ENCODE measurements around the gene ITGBL1. TPM values are rescaled to one million over a fixed set of nuclear protein-coding genes. Genes with fewer than 3 reads are reported as not detected.

Gene ITGBL1
- total RNA-seq, 4 donors from 2014 or later, result 0.61 to 6.7 (median 5.0) TPM

DNA sequence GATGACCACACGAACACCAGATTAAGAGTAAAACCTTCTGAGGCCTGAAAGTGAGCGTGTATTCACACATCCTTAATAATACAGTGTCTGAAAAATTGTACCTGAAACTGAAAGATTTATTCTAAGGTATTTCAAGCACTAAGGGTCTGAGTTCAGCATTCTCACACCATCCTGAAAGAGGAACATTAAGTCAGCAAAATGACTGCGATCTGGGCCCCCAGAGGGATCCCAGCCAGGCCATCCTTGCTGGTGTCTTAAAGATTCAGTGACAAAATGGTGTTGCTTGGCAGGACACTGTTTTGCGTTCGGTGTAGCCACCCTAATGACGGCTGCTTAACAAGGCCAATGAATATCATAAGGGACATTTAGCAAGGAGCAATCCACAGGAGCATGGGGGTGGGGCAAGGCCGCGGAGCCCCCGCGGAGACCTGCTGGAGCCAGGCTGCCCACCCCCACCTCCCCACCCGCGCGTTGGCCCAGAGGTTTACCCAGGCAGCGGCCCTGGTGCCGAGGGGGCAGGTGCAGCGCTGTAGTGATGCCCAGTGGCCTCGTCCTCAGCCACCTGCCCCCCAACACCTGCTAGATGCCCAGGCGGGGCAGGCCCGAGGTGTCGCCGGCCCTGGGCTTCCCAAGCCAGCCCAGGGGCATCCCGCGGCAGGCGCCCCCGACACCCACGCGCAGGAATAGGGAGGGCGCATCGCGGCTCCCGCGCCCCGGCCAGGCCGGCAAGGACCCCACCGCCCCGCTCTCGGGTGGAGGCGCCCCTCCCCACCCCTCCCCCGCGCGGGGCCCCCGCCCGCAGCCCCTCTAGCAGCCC lies 36.9 kb upstream of the ITGBL1 start:
- DNase-seq, result no peak
- intact Hi-C loops (cut with DNase I; ENCODE audit: low total_unique reads), result no loop called here

DNA sequence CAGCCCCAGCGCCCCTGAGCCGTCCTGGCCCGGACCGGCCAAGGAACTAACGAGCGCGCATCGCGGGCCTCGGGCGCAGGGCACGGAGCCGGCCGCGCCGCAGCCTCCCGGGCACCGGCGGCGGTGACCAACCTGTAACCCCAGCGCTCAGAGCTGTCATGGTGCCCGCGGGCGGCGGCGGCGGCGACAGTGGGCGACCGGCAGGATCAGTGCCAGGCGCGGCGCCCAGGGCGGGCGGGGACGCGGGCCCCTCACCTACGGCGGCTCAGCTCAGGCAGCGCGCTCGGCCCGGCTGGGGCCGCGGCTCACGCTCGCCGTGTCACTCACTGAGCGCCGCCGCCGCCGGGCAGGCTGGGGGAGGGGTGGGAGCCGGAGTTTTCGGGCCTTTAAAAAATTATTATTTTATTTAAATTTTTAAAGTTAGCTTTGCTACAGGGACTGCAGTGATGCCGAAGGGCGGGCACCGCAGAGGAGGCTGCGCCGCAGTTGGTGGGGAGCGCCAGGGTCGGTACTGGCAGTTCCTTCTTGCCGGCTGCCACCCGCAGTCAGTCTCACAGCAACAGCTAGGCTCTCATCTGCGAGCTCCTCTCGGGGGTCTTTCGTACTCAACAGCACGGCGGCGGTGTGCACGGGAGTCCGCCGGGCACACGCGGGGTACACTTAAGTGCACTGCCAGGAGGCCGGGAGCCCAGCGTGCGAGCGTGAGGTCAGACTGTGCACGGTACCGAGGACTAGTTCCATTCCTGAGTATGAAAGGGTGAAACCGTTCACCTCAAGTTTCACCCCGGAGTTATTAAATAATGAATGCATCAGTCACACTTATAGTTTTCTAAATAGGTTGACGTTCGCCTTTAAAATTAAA lies 36.1 kb upstream of the ITGBL1 start, which contains the start of gene NALCN:
Gene NALCN, minus strand, starts transcription at position 328 of the 862 bp plus-strand sequence. CDS start 17,382 bp downstream, outside the sequence.
- Histone ChIP-seq H3K9me3 (no peaks in the 10 kb centered on the region), H3K4me3 (peak within 1 kb of the TSS; percentile 52 to 74 (median 56)), H3K4me1 (no peaks in the 10 kb centered on the region), H3K27me3 (peaks cover 0 to 16% (median 0%) of the 10 kb centered on the region in 3 donors), H3K36me3 (no peaks in the 10 kb centered on the region), H3K27ac (no peak within 1 kb of the TSS)
- TF ChIP-seq POLR2A (IDR thresholded peaks at IDR 0.05), result no peak
- TF ChIP-seq, protein P1, sequence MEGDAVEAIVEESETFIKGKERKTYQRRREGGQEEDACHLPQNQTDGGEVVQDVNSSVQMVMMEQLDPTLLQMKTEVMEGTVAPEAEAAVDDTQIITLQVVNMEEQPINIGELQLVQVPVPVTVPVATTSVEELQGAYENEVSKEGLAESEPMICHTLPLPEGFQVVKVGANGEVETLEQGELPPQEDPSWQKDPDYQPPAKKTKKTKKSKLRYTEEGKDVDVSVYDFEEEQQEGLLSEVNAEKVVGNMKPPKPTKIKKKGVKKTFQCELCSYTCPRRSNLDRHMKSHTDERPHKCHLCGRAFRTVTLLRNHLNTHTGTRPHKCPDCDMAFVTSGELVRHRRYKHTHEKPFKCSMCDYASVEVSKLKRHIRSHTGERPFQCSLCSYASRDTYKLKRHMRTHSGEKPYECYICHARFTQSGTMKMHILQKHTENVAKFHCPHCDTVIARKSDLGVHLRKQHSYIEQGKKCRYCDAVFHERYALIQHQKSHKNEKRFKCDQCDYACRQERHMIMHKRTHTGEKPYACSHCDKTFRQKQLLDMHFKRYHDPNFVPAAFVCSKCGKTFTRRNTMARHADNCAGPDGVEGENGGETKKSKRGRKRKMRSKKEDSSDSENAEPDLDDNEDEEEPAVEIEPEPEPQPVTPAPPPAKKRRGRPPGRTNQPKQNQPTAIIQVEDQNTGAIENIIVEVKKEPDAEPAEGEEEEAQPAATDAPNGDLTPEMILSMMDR (IDR thresholded peaks at IDR 0.05 in 4 of 5, conservative IDR thresholded peaks at IDR 0.05 in 1 of 5), result no peak
- intact Hi-C loops (cut with DNase I; ENCODE audit: low total_unique reads), result no loop called here
- DNase-seq (no peak), ATAC-seq (peak; percentile 41 to 47)
- in situ Hi-C loops (cut with MboI; ENCODE audit: low sequenced_read_pairs in 4 of 4), result no loop called here

More for the DNA sequence above, 36.9 kb upstream of the ITGBL1 start:
- TF ChIP-seq POLR2A (IDR thresholded peaks at IDR 0.05), result no peak
- TF ChIP-seq, protein P1 (IDR thresholded peaks at IDR 0.05 in 4 of 5, conservative IDR thresholded peaks at IDR 0.05 in 1 of 5), result no peak
- Histone ChIP-seq H3K9me3 (no peaks in the 10 kb centered on the region), H3K4me3 (peak overlapping the region; percentile 52 to 74 (median 56)), H3K4me1 (no peaks in the 10 kb centered on the region), H3K27ac (no peak overlapping the region), H3K36me3 (no peaks in the 10 kb centered on the region), H3K27me3 (peaks cover 0 to 16% (median 0%) of the 10 kb centered on the region in 3 donors)
- ATAC-seq, result no peak
- in situ Hi-C loops (cut with MboI; ENCODE audit: low sequenced_read_pairs in 4 of 4), result no loop called here

DNA sequence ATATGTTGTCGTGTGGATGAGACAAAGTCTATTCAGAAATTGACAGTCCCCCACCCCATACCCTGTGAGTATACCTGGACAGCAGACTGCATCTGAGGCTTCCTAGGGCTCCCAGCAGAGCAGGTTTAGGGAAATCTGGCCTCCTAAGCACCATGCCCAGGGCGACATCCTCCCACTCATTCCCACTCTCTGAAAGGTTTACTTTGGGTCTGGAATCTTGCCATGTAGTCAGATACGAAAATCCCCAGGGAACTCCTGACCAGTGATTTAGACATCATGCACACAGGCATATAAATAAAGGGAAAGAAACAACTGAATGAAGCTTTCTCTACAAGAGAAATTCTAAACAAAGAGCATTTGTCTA lies 35.5 kb upstream of the ITGBL1 start:
- Histone ChIP-seq H3K9me3 (no peaks in the 10 kb centered on the region), H3K36me3 (no peaks in the 10 kb centered on the region), H3K27ac (no peak overlapping the region), H3K27me3 (peaks cover 0 to 16% (median 0%) of the 10 kb centered on the region in 3 donors), H3K4me1 (no peaks in the 10 kb centered on the region), H3K4me3 (peak overlapping the region; percentile 52 to 74 (median 56))
- intact Hi-C loops (cut with DNase I; ENCODE audit: low total_unique reads) (no loop called here), in situ Hi-C loops (cut with MboI; ENCODE audit: low sequenced_read_pairs in 4 of 4) (no loop called here)
- no peak for ATAC-seq
- no peak for DNase-seq
- TF ChIP-seq POLR2A (IDR thresholded peaks at IDR 0.05), result no peak
- TF ChIP-seq, protein P1 (IDR thresholded peaks at IDR 0.05 in 4 of 5, conservative IDR thresholded peaks at IDR 0.05 in 1 of 5), result no peak

DNA sequence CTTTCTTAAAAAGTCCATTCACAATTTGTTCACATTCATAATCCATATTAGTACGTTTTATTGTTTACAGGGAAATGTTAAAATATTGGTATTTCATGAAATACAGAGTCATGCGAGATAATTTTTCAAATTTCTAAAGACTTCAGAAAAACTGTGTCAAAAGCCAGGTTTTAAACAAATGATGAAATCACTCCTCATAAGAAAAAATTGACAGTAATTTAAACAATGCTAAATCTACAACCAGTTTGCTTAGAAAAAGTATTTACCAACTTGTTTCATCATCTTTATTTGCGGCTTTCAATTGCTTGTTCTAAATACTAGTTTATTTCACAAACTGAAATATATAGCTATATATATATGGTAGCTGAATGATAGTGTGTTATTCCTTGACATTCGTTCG lies 35.0 kb upstream of the ITGBL1 start:
- H3K4me3 ChIP-seq, result no peak overlapping the region
- H3K27me3 ChIP-seq, result peaks cover 0 to 16% (median 0%) of the 10 kb centered on the region in 3 donors
- intact Hi-C loops (cut with DNase I; ENCODE audit: low total_unique reads), result no loop called here
- H3K9me3 ChIP-seq, result no peaks in the 10 kb centered on the region
- in situ Hi-C loops (cut with MboI; ENCODE audit: low sequenced_read_pairs in 4 of 4), result no loop called here
- no peaks in the 10 kb centered on the region for H3K4me1 ChIP-seq
- DNase-seq (no peak), ATAC-seq (no peak)
- no peaks in the 10 kb centered on the region for H3K36me3 ChIP-seq
- no peak overlapping the region for H3K27ac ChIP-seq
- TF ChIP-seq, protein P1 (IDR thresholded peaks at IDR 0.05 in 4 of 5, conservative IDR thresholded peaks at IDR 0.05 in 1 of 5), result no peak
- TF ChIP-seq POLR2A (IDR thresholded peaks at IDR 0.05), result no peak
